GM19193 (cell line): Measurements from ENCODE around the gene NAGPA.

Experiments
- POLR2A ChIP-seq: IDR thresholded peaks from 4 replicates; pipeline ENCODE4 v1.6.1; 2011; ENCODE audit not compliant: insufficient read depth, insufficient read length; ENCODE audit errors: extremely low read depth

NAGPA gene

GRCh38 chr16:5033256-5034166 is at the start of gene NAGPA:
NAGPA (minus strand) TSS chr16:5033935; CDS start chr16:5033914, 21 bp downstream.
- peak; percentile 76 for TF ChIP-seq POLR2A

GRCh38 chr16:5078626-5079025 is 44.9 kb upstream of the NAGPA start:
- no peak for TF ChIP-seq POLR2A

- TF ChIP-seq POLR2A: no peak
Measured at GRCh38 chr16:5077304-5077703, 43.6 kb upstream of the NAGPA start.

DNA sequence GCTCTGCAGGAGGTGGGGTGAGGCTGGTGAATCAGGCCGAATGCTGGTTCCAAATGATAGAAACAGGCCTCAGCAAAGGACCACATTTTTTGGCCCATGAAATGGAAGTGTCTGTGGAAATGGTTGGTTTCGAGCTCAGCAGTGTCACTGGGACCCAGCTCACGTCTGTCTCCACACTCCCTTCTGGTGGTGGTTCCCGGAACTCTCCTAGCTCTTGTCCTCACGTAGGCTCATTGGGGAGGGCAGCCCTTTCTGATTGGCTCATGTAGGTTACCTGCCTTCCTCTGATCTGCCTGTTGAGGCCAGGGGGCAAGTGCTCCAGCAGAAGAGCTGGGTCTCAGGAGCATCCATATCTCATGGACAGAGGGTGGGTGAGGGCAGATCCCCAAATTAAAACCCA is 41.9 kb upstream of the NAGPA start:
- TF ChIP-seq POLR2A: no peak

DNA sequence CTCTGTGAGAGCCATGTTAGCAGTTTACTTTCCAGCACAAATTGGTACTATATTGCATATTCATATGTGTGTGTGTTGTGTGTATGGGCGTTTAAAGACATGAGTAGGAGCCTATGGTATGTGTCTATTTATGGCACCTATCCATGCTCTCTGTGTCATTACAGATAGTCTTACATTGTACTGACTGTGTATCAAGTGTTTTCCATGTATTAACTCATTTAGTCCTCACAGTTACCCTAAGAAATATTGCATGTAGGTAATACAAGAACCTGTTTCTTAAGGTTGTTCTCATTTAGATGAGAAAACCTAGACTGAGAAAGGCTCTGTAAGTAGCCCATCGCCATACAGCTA is 39.5 kb upstream of the NAGPA start:
- no peak for TF ChIP-seq POLR2A

- no peak for TF ChIP-seq POLR2A
Measured at GRCh38 chr16:5072334-5073278, 38.9 kb upstream of the NAGPA start.

- TF ChIP-seq POLR2A: peak; percentile 98
Measured at GRCh38 chr16:5071681-5072333, 38.1 kb upstream of the NAGPA start, which contains the start of gene ALG1. ALG1 (plus strand) TSS chr16:5071843; CDS start chr16:5071850, 7 bp downstream.

- TF ChIP-seq POLR2A: no peak
Measured at GRCh38 chr16:5071341-5071680, 37.6 kb upstream of the NAGPA start.

DNA sequence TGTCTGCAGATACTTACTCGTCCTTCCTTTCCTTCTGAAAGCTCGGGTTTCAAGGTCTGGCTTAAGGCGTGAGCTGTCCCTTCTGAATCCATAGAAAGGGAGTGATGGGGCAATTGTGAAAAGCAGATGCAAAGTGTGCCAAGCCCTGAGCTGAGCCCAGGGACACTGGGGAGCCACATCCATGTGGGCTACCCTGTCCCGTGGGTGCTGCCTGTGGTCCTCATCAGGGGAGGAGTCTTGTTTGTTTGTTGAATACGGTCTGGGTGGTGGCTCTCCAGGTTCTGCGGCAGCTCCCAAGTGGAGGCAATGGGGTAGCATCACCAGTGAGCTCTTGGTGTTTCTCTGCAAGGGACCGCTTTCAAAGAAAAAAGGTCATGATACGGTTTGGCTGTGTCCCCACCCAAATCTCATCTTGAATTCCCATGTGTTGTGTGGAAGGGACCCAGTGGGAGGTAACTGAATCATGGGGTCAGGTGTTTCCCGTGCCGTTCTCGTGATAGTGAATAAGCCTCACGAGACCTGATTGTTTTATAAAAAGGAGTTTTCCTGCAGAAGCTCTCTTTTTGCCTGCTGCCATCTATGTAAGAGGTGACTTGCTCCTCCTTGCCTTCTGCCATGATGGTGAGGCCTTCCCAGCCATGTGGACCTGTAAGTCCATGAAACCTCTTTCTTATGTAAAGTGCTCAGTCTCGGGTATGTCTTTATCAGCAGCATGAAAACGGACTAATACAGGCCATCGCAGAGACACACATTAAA is 36.9 kb upstream of the NAGPA start:
- TF ChIP-seq POLR2A: no peak

DNA sequence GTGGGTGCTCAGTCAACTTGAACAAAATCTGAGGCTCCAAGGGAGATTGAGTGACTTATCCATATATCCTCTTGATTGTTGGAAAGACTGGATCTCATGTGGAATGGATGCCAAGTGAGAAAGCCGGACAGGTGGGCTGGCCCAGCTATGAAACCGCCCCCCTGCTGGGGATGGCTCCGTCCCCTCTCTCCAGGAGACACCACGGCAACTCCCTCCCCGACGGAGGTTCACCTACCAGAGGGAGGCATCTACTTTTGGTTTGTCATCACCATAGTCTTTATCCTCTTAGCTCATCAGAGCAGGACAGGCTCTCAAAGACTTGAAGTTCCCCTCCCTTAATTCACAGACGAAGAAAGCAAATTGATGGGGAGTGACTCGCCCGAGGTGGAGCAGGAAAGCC is 36.1 kb upstream of the NAGPA start:
- TF ChIP-seq POLR2A: no peak

GRCh38 chr16:5069048-5069447 is 35.3 kb upstream of the NAGPA start:
- no peak for TF ChIP-seq POLR2A

- TF ChIP-seq POLR2A: no peak
Measured at GRCh38 chr16:5066511-5066910, 32.8 kb upstream of the NAGPA start.

DNA sequence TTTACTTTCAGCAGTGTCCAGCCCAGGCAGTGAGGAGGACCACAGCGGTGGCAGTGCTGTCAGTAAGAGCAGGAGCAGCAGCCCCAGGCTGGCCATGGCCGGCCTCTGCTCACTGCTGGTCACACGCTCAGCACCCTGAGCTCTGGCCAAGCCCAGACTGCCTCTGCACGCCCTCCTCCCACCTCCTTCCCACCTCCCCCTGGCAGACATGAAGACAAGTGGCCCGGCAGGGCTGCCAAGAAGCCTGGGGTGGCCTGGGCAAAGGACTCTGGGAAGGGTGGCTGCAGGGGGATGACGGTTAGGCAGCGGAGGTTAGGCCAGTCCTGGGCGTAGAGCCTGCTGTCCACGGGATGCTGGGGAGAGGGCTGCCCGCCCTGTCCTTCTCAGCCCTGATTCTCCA is 32.1 kb upstream of the NAGPA start, which contains the start of gene C16orf89:
C16orf89 (minus strand) TSS at position 144 of the 400 bp plus-strand sequence; CDS start at position 96, 48 bp downstream.
- TF ChIP-seq POLR2A: no peak

- TF ChIP-seq POLR2A: no peak
Measured at GRCh38 chr16:5065326-5065725, 31.6 kb upstream of the NAGPA start.
